DMS 273 (cell line): Measurements from ENCODE around the gene WASL.
"Not testable (repeated sequence)": the region's sequence is repeated elsewhere in the genome, so short reads cannot be mapped to it uniquely, and the experiment has no call there.

Source experiments
- DNase-seq: peaks from one replicate; lab custom pipeline; 2025; ENCODE audit not compliant: unreplicated experiment; lab: John Stamatoyannopoulos, UW

Gene WASL

GRCh38 chr7:123769371-123769770 is 20.6 kb upstream of the WASL start:
- peak; percentile 26 for DNase-seq

GRCh38 chr7:123768493-123768892 is 19.7 kb upstream of the WASL start:
- no peak for DNase-seq

- DNase-seq, result no peak
Measured at GRCh38 chr7:123763191-123763661, 14.4 kb upstream of the WASL start.

GRCh38 chr7:123761729-123762128 is 12.9 kb upstream of the WASL start:
- DNase-seq, result no peak

GRCh38 chr7:123757095-123757494 is 8.3 kb upstream of the WASL start:
- no peak for DNase-seq

GRCh38 chr7:123755338-123755737 is 6.5 kb upstream of the WASL start:
- DNase-seq, result no peak

- no peak for DNase-seq
Measured at GRCh38 chr7:123754271-123754871, 5.6 kb upstream of the WASL start.

GRCh38 chr7:123752534-123752933 is 3.7 kb upstream of the WASL start:
- peak; percentile 35 for DNase-seq

- peak; percentile 29 for DNase-seq
Measured at GRCh38 chr7:123751821-123752220, 3.0 kb upstream of the WASL start.

GRCh38 chr7:123750389-123751230 is 1.8 kb upstream of the WASL start:
- peak; percentile 18 for DNase-seq

GRCh38 chr7:123749537-123749857 is 694 bp upstream of the WASL start:
- DNase-seq, result peak; percentile 92

- DNase-seq, result peak; percentile 74
Measured at GRCh38 chr7:123748171-123748733, 551 bp downstream of the WASL start.

GRCh38 chr7:123747620-123748141 is 1.1 kb downstream of the WASL start:
- DNase-seq, result peak; percentile 94

GRCh38 chr7:123746931-123747488 is 1.8 kb downstream of the WASL start:
- DNase-seq, result peak; percentile 47

- no peak for DNase-seq
Measured at GRCh38 chr7:123746055-123746454, 2.7 kb downstream of the WASL start.

- DNase-seq, result no peak
Measured at GRCh38 chr7:123745437-123745836, 3.4 kb downstream of the WASL start.

- DNase-seq, result no peak
Measured at GRCh38 chr7:123744416-123744815, 4.4 kb downstream of the WASL start.

- no peak for DNase-seq
Measured at GRCh38 chr7:123741940-123742339, 6.9 kb downstream of the WASL start.

- DNase-seq, result no peak
Measured at GRCh38 chr7:123738808-123739207, 10.0 kb downstream of the WASL start.

GRCh38 chr7:123738356-123738755 is 10.4 kb downstream of the WASL start:
- no peak for DNase-seq

- DNase-seq, result not testable (repeated sequence)
Measured at GRCh38 chr7:123737168-123737674, 11.6 kb downstream of the WASL start.
